Left colon (tissue), 2 donors: ENCODE measurements around the gene GSTO2. TPM values are rescaled to one million over a fixed set of nuclear protein-coding genes. Genes with fewer than 3 reads are reported as not detected.
A peak's percentile ranks its signal among the peaks of the same experiment; 100 is the strongest.

Experiments
- ATAC-seq: fragments of 200-7000 bp; cut with Tn5 transposase; one replicate; pipeline ENCODE4 v1.9.1; 2020; ENCODE audit warnings: mild to moderate bottlenecking, moderate library complexity
- DNase-seq, 2 donors: peaks; one replicate each; pipeline ENCODE4 v3.0.0-alpha.2; 2020
- intact Hi-C, 2 donors: fragments of 100-400 bp; cut with DNase I in 1 of 2; cut with micrococcal nuclease in 1 of 2; formaldehyde crosslinking; loops; one replicate each; pipeline versions ENCODE4 v1.11.2 to v1.14.0; 2022; cut with DNase I, micrococcal nuclease
- microRNA-seq, 2 donors: library from miRNA; unstranded; fragments of <30 nt; microRNA quantifications; one replicate each; pipeline versions ENCODE4 v1.1.0 to v1.2.0, GENCODE V29; 2020
- total RNA-seq, 2 donors: library from RNA; stranded (reverse); fragmentation: NEBNext Ultra II Directional; extraction: Animal tissue kit (Norgen Biotek cat#: 25700); gene quantifications; one replicate each; pipeline ENCODE4 v1.2.1, GENCODE V29; 2021
- donor health status: DM: no; HTN: no; CAD: no.
- donor health status: DM: yes; HTN: yes; CAD: no.

Gene GSTO2
- total RNA-seq, 2 donors from 2014 or later, result 13.7 to 27.9 TPM

GRCh38 chr10:104345941-104346340 is 77.0 kb downstream of the GSTO2 start:
- ATAC-seq (no peak), DNase-seq (no peak)
- intact Hi-C loops, result loop anchor here (5.0 kb wide), 1 partner anchor 39 kb away; no protein-coding TSS in a partner anchor

GRCh38 chr10:104347295-104348045 is 78.5 kb downstream of the GSTO2 start:
- intact Hi-C loops, result loop anchor here (5.0 kb wide), 1 partner anchor 40 kb away; no protein-coding TSS in a partner anchor
- no peak for ATAC-seq
- no peak for DNase-seq

- DNase-seq, result no peak
- intact Hi-C loops, result loop anchor here (5.0 kb wide), 1 partner anchor 41 kb away; no protein-coding TSS in a partner anchor
- no peak for ATAC-seq
These were observed 79.6 kb downstream of the GSTO2 start for GRCh38 chr10:104348601-104349000.

- intact Hi-C loops, result loop anchor here (5.0 kb wide), 2 partner anchors 42 to 57 kb away; no protein-coding TSS in a partner anchor
- DNase-seq, result peak in 1 of 2 donors; percentile 8
- ATAC-seq, result no peak
These were observed 80.7 kb downstream of the GSTO2 start for GRCh38 chr10:104349623-104350126.

- intact Hi-C loops, result loop anchor here in 1 of 2 donors (5.0 kb wide), 1 partner anchor 58 kb away; no protein-coding TSS in a partner anchor
- DNase-seq (peak in 1 of 2 donors; percentile 16), ATAC-seq (peak; percentile 60)
These were observed 81.2 kb downstream of the GSTO2 start for GRCh38 chr10:104350127-104350635.

GRCh38 chr10:104351061-104351702 is 82.2 kb downstream of the GSTO2 start:
- ATAC-seq (no peak), DNase-seq (no peak)
- intact Hi-C loops, result loop anchor here in 1 of 2 donors (5.0 kb wide), 1 partner anchor 59 kb away; no protein-coding TSS in a partner anchor

GRCh38 chr10:104351919-104352318 is 82.9 kb downstream of the GSTO2 start:
- intact Hi-C loops, result loop anchor here in 1 of 2 donors (5.0 kb wide), 1 partner anchor 60 kb away; no protein-coding TSS in a partner anchor
- no peak for ATAC-seq
- DNase-seq, result no peak

GRCh38 chr10:104353325-104354048 is 84.5 kb downstream of the GSTO2 start, which contains the start of gene CFAP58:
Gene CFAP58 (plus strand): TSS chr10:104353833. CDS start chr10:104353898, 65 bp downstream.
- DNase-seq (peak; percentile 94 to 95), ATAC-seq (peak; percentile 98)
- intact Hi-C loops, result loop anchor here in 1 of 2 donors (5.0 kb wide), 1 partner anchor 61 kb away; no protein-coding TSS in a partner anchor

Small RNA genes within 50 kb of the gene (microRNA-seq; reads per million reads assigned to microRNA genes)
- 0 to 1.1 reads per million in 2 donors for gene MIR4482

Other genes with a start within 250 kb of the GSTO2 start
- 100 to 1,000 TPM; 159 to 328 TPM for gene COL17A1, start 183.3 kb upstream of the GSTO2 start, total RNA-seq
- gene SFR1, start 147.0 kb upstream of the GSTO2 start, total RNA-seq, result 1 to 10 TPM; 3.4 to 5.6 TPM
- under 1 TPM; 0.34 to 0.40 TPM for gene CFAP43, start 36.8 kb upstream of the GSTO2 start, total RNA-seq
- 10 to 100 TPM; 67.5 to 71.2 TPM for gene GSTO1, start 14.3 kb upstream of the GSTO2 start, total RNA-seq
- gene ITPRIP, start 69.3 kb downstream of the GSTO2 start, total RNA-seq, result 1 to 10 TPM; 5.0 to 5.1 TPM
- under 1 TPM; 0.09 to 0.20 TPM for gene CFAP58, start 84.6 kb downstream of the GSTO2 start, total RNA-seq